ENCODE measurements around the gene CCNT1. TPM values are rescaled to one million over a fixed set of nuclear protein-coding genes. Genes with fewer than 3 reads are reported as not detected.
"Not testable (repeated sequence)": the region's sequence is repeated elsewhere in the genome, so short reads cannot be mapped to it uniquely, and the experiment has no call there.

The CCNT1 gene
- total RNA-seq, 4 donors from 2014 or later: 20.7 to 45.1 (median 32.0) TPM

GRCh38 chr12:48744251-48745008, 27.9 kb upstream of the CCNT1 start:
- DNase-seq (ENCODE audit: low spot score): no peak
- TF ChIP-seq CTCF (IDR thresholded peaks at IDR 0.05): no peak
- ATAC-seq (ENCODE audit: low FRiP score): no peak

- TF ChIP-seq CTCF (IDR thresholded peaks at IDR 0.05): no peak
- no peak for DNase-seq (ENCODE audit: low spot score)
- ATAC-seq (ENCODE audit: low FRiP score): no peak
These were observed 23.2 kb upstream of the CCNT1 start for GRCh38 chr12:48739618-48740269.

- no peak for DNase-seq (ENCODE audit: low spot score)
- TF ChIP-seq CTCF (IDR thresholded peaks at IDR 0.05): no peak
- no peak for ATAC-seq (ENCODE audit: low FRiP score)
These were observed 19.9 kb upstream of the CCNT1 start for GRCh38 chr12:48736456-48736855.

- ATAC-seq (ENCODE audit: low FRiP score): no peak
- no peak for TF ChIP-seq CTCF (IDR thresholded peaks at IDR 0.05)
- no peak for DNase-seq (ENCODE audit: low spot score)
These were observed 12.3 kb upstream of the CCNT1 start for GRCh38 chr12:48728807-48729206.

- DNase-seq (ENCODE audit: low spot score); ATAC-seq (ENCODE audit: low FRiP score): not testable (repeated sequence)
These were observed 4.2 kb upstream of the CCNT1 start for GRCh38 chr12:48720737-48721136.

GRCh38 chr12:48720171-48720570, 3.7 kb upstream of the CCNT1 start:
- not testable (repeated sequence) for DNase-seq (ENCODE audit: low spot score); ATAC-seq (ENCODE audit: low FRiP score)

GRCh38 chr12:48719002-48719401, 2.5 kb upstream of the CCNT1 start:
- not testable (repeated sequence) for DNase-seq (ENCODE audit: low spot score)

GRCh38 chr12:48717252-48717695, 767 bp upstream of the CCNT1 start:
- ATAC-seq (ENCODE audit: low FRiP score): no peak
- no peak for TF ChIP-seq CTCF (IDR thresholded peaks at IDR 0.05)
- DNase-seq (ENCODE audit: low spot score): no peak

More at GRCh38 chr12:48719002-48719401, 2.5 kb upstream of the CCNT1 start:
- ATAC-seq (ENCODE audit: low FRiP score): not testable (repeated sequence)

All from omental fat pad (tissue), 4 donors.